Measurements from ENCODE around the gene EFNA5. TPM values are rescaled to one million over a fixed set of nuclear protein-coding genes. Genes with fewer than 3 reads are reported as not detected.

The EFNA5 gene
- total and polyA plus RNA-seq, 2 of the 8 experiments (the other 6 are each of a cell fraction or from before 2014, with no cell fraction given), result 9.6 to 21.8 TPM

DNA sequence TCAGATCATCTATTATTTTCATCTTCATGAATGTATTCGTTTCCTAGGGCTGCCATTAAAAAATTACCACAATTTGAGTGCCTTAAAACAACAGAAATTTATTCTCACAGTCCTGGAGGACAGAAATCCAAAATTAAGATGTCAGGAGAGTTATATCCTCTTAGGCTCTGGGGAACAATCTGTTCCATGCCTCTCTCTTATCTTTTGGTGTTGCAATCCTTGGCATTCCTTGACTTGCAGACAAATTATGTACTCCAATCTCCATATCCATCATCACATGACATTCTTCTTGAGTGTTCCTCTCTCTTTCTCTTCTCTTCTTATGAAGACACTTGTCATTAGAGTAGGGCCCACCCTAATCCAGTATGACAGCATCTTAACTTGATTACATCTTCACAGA lies 339.4 kb downstream of the EFNA5 start:
- Histone ChIP-seq H2BK15ac (ENCODE audit: low read length) (no peak overlapping the region), H4K20me1 (replicated peaks in 1 of 2; ENCODE audit: control insufficient read depth in 1 of 2, insufficient read depth in 2 of 2, low read length in 2 of 2) (no peaks in the 10 kb centered on the region), H2BK20ac (ENCODE audit: low read length) (no peak overlapping the region), H2AFZ (ENCODE audit: low read length) (no peak overlapping the region), H3K23ac (ENCODE audit: insufficient read length) (no peak overlapping the region), H4K91ac (replicated peaks; ENCODE audit: insufficient read length, low read length) (no peak overlapping the region), H3K79me2 (ENCODE audit: control insufficient read depth in 1 of 2, insufficient read depth in 2 of 2, low read length in 2 of 2) (no peaks in the 10 kb centered on the region), H3K14ac (ENCODE audit: insufficient read length) (no peak overlapping the region), H3K18ac (ENCODE audit: extremely low read depth, low read length) (no peak overlapping the region), H3K4me1 (replicated peaks in 1 of 4; ENCODE audit: control insufficient read depth in 3 of 4, insufficient read depth in 4 of 4, low read length in 3 of 4) (no peaks in the 10 kb centered on the region), H2AK5ac (ENCODE audit: low read depth, low read length) (no peak overlapping the region), H3K4ac (replicated peaks; ENCODE audit: insufficient read length, low read depth, low read length) (no peak overlapping the region), H4K8ac (ENCODE audit: extremely low read depth, insufficient read depth, low read length) (no peak overlapping the region), H2BK12ac (ENCODE audit: low read depth, low read length) (no peak overlapping the region), H3K56ac (replicated peaks; ENCODE audit: insufficient read length, low read depth, low read length) (no peak overlapping the region), H2BK5ac (ENCODE audit: low read depth, low read length) (no peak overlapping the region), H3K36me3 (ENCODE audit: control insufficient read depth in 2 of 4, insufficient read depth in 4 of 4, low read length in 3 of 4) (no peaks in the 10 kb centered on the region), H2BK120ac (replicated peaks; ENCODE audit: low read depth, low read length) (no peak overlapping the region), H3K27ac (ENCODE audit: low read depth, low read length) (no peak overlapping the region), H4K5ac (ENCODE audit: insufficient read length, low read depth, low read length) (no peak overlapping the region), H3K4me2 (ENCODE audit: insufficient read depth in 1 of 2, low read depth in 2 of 2, low read length in 2 of 2) (no peak overlapping the region), H3K79me1 (ENCODE audit: low read depth, low read length) (no peaks in the 10 kb centered on the region), H3K4me3 (ENCODE audit: extremely low read depth in 1 of 4, insufficient read depth in 2 of 4, low read depth in 3 of 4, low read length in 4 of 4) (no peak overlapping the region), H3K9ac (replicated peaks in 1 of 4; ENCODE audit: extremely low read depth in 1 of 4, low read depth in 3 of 4, low read length in 3 of 4) (no peak overlapping the region), H3K9me3 (ENCODE audit: insufficient read depth in 2 of 2, low read depth in 1 of 2, low read length in 1 of 2) (no peaks in the 10 kb centered on the region), H3K27me3 (replicated peaks in 1 of 4; ENCODE audit: control insufficient read depth in 3 of 4, extremely low read depth in 1 of 4, insufficient read depth in 3 of 4, low read length in 3 of 4) (no peaks in the 10 kb centered on the region; a peak in 1 of 7 replicates), H3K23me2 (ENCODE audit: low read depth, low read length) (no peaks in the 10 kb centered on the region)
- POLR2A ChIA-PET (ENCODE audit: partially characterized antibody), result no interaction called here
- 72% methylated on average over 1 of the region's 1 CpG; no CpG with 5 or more reads in 1 of the 2 experiments for WGBS, 2 experiments (ENCODE audit: extremely low coverage in 1 of 2, insufficient coverage in 1 of 2, insufficient read length in 1 of 2, insufficient replicate concordance in 2 of 2, low coverage in 1 of 2, low lambda C conversion rate in 2 of 2, missing lambda C conversion rate in 1 of 2)
- CTCF ChIA-PET (ENCODE audit: partially characterized antibody), result interaction anchor here (1.0 kb wide), 1 partner anchor 23 kb away, joined by 3 read pairs; no protein-coding TSS in a partner anchor
- no peak for FAIRE-seq
- no peak for DNase-seq (ENCODE audit: low read depth in 1 of 2, low spot score in 2 of 2)
- no peak for TF ChIP-seq SIN3A (conservative IDR thresholded peaks at IDR 0.05 in 1 of 2, IDR thresholded peaks at IDR 0.05 in 1 of 2; ENCODE audit: low read depth in 1 of 2, low read length in 2 of 2)
- no peak for TF ChIP-seq KDM1A (IDR thresholded peaks at IDR 0.05; ENCODE audit: borderline replicate concordance, low read length)
- TF ChIP-seq TBP (IDR thresholded peaks at IDR 0.05; ENCODE audit: low read depth, low read length), result no peak
- no peak for TF ChIP-seq GABPA (IDR thresholded peaks at IDR 0.05; ENCODE audit: borderline replicate concordance, insufficient read depth, low read length)
- no peak for TF ChIP-seq TAF7 (optimal IDR thresholded peaks at IDR 0.05; ENCODE audit: borderline replicate concordance, low read depth, low read length)
- no peak for TF ChIP-seq EGR1 (IDR thresholded peaks at IDR 0.05; ENCODE audit: borderline replicate concordance, low read depth, low read length)
- no peak for TF ChIP-seq KDM5A (IDR thresholded peaks at IDR 0.05; ENCODE audit: low read length)
- no peak for TF ChIP-seq CHD1 (IDR thresholded peaks at IDR 0.05; ENCODE audit: low read depth, low read length)
- TF ChIP-seq CREB1 (IDR thresholded peaks at IDR 0.05), result no peak
- no peak for TF ChIP-seq HDAC6 (IDR thresholded peaks at IDR 0.05; ENCODE audit: low read depth, low read length)
- TF ChIP-seq YY1 (IDR thresholded peaks at IDR 0.05; ENCODE audit: low read depth, low read length), result no peak
- TF ChIP-seq CBX8 (IDR thresholded peaks at IDR 0.05; ENCODE audit: borderline replicate concordance, low read depth, low read length), result no peak
- no peak for TF ChIP-seq RNF2 (IDR thresholded peaks at IDR 0.05; ENCODE audit: borderline replicate concordance, low read depth, low read length, missing control alignments, poor library complexity, severe bottlenecking)
- TF ChIP-seq, protein P1, sequence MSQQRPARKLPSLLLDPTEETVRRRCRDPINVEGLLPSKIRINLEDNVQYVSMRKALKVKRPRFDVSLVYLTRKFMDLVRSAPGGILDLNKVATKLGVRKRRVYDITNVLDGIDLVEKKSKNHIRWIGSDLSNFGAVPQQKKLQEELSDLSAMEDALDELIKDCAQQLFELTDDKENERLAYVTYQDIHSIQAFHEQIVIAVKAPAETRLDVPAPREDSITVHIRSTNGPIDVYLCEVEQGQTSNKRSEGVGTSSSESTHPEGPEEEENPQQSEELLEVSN (IDR thresholded peaks at IDR 0.05), result no peak

Measured in H1 (cell line).